Panc1 (cell line): ENCODE measurements around the gene CDRT15. TPM values are rescaled to one million over a fixed set of nuclear protein-coding genes. Genes with fewer than 3 reads are reported as not detected.
"Not testable (repeated sequence)": the region's sequence is repeated elsewhere in the genome, so short reads cannot be mapped to it uniquely, and the experiment has no call there.

Source experiments
- ATAC-seq: fragments of 200-7000 bp; cut with Tn5 transposase; 2 replicates; pipeline ENCODE4 v1.9.1; 2020; ENCODE audit warnings: mild to moderate bottlenecking, moderate library complexity
- BruUV-seq: library from RNA; stranded (reverse); fragments of 400-500 nt; replicated peaks from 2 replicates; lab custom pipeline; 2021; lab: Mats Ljungman, UMichigan
- CTCF ChIA-PET: fragments of 300-600 bp; sonication (Branson Sonifier 250); formaldehyde crosslinking; loops from one replicate; lab custom pipeline; 2022; ENCODE audit warnings: antibody characterized with exemption; lab: Charles Lee
- POLR2A ChIA-PET: fragments of 300-600 bp; sonication (Branson Sonifier 250); formaldehyde crosslinking; loops from one replicate; lab custom pipeline; 2022; ENCODE audit warnings: antibody characterized with exemption; lab: Charles Lee
- DNase-seq: peaks from one replicate; pipeline ENCODE4 v3.0.0-alpha.2; 2010; ENCODE audit warnings: low read depth, low spot score
- H3K27ac ChIP-seq: 2 replicates; pipeline ENCODE4 v1.5.1; 2011; ENCODE audit warnings: mild to moderate bottlenecking, low read length, inconsistent platforms
- H3K27me3 ChIP-seq: fragments of 200-500 bp; sonication (Bioruptor generic); 2 replicates; pipeline ENCODE4 v1.6.0; 2014; ENCODE audit warnings: low read length, inconsistent platforms; ENCODE audit not compliant: control insufficient read depth, insufficient read depth
- H3K36me3 ChIP-seq: fragments of 200-500 bp; sonication (Bioruptor generic); 2 replicates; pipeline ENCODE4 v1.5.1; 2014; ENCODE audit warnings: inconsistent platforms, mild to moderate bottlenecking, low read length, moderate library complexity; ENCODE audit not compliant: control insufficient read depth, insufficient read depth
- H3K4me1 ChIP-seq: 2 replicates; pipeline ENCODE4 v1.5.1; 2011; ENCODE audit warnings: inconsistent platforms, mild to moderate bottlenecking, low read length, moderate library complexity; ENCODE audit not compliant: control insufficient read depth, insufficient read depth
- H3K4me3 ChIP-seq, 2 experiments: 2 replicates each; pipeline ENCODE4 v1.5.1; 2011 to 2012; ENCODE audit warnings: low read depth in 2 of 2, low read length in 2 of 2, mild to moderate bottlenecking in 2 of 2, inconsistent platforms in 1 of 2, moderate library complexity in 1 of 2
- H3K9me3 ChIP-seq: fragments of 200-500 bp; sonication (Bioruptor generic); 2 replicates; pipeline ENCODE4 v1.5.1; 2014; ENCODE audit warnings: low read depth, mild to moderate bottlenecking, inconsistent platforms, low read length, moderate library complexity; ENCODE audit not compliant: control insufficient read depth, insufficient read depth
- SIN3A ChIP-seq: IDR thresholded peaks from 2 replicates; pipeline ENCODE4 v1.6.1; 2012; ENCODE audit warnings: low read depth, mild to moderate bottlenecking, low read length, moderate library complexity, borderline replicate concordance; ENCODE audit not compliant: insufficient read depth
- TCF7L2 ChIP-seq: IDR thresholded peaks from 2 replicates; pipeline ENCODE4 v1.6.1; 2011; ENCODE audit warnings: mild to moderate bottlenecking, low read depth, low read length, inconsistent platforms
- in situ Hi-C: cut with HindIII; loops from 2 replicates; pipeline ENCODE4 v1.10.0; 2016; ENCODE audit warnings: low sequenced_read_pairs, low pct_unique_long_range_greater_than_20kb
- intact Hi-C: fragments of 100-400 bp; cut with micrococcal nuclease; formaldehyde crosslinking; loops from one replicate; pipeline ENCODE4 v1.10.0; 2022; ENCODE audit not compliant: unreplicated experiment
- total RNA-seq: library from RNA; stranded (reverse); gene quantifications from one replicate; pipeline ENCODE4 v1.2.1, GENCODE V29; 2021; ENCODE audit not compliant: unreplicated experiment
- TF ChIP-seq, protein P1 (sequence below): fragments of 450-650 bp; IDR thresholded peaks from 2 replicates; pipeline ENCODE4 v1.5.1; 2017; ENCODE audit warnings: mild to moderate bottlenecking
- TF ChIP-seq, protein P2 (sequence below), 2 experiments: IDR thresholded peaks; 2 replicates each; pipeline ENCODE4 v1.6.1; 2011 to 2012; ENCODE audit warnings: low read depth in 2 of 2, control low read depth in 1 of 2, low read length in 1 of 2, mild to moderate bottlenecking in 1 of 2, moderate library complexity in 1 of 2; ENCODE audit not compliant: insufficient read depth in 1 of 2

CDRT15 gene
- total RNA-seq, 1 experiment from 2014 or later = not detected

DNA sequence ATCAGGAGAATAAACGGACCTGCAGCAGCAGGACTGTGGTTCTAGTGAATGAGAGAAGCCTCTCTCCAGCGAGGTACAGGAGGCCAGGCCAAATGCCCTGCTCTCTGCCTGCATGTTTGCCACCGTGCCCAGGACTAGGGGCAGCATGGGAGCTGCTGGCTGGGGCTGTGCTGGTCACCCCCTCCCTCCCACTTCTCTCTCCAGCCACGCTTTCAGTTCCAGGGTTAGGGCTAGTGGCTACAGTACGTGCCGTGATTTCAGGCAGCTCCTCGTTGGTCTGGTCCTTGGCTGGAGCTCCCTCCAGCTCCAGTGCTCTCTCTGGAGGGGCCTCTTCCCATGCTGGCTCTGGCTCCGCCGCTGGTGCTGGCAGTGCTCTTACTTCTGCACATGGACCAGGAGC lies 630 bp downstream of the CDRT15 start:
- H3K27ac ChIP-seq, ATAC-seq, POLR2A ChIA-PET: not testable (repeated sequence)

DNA sequence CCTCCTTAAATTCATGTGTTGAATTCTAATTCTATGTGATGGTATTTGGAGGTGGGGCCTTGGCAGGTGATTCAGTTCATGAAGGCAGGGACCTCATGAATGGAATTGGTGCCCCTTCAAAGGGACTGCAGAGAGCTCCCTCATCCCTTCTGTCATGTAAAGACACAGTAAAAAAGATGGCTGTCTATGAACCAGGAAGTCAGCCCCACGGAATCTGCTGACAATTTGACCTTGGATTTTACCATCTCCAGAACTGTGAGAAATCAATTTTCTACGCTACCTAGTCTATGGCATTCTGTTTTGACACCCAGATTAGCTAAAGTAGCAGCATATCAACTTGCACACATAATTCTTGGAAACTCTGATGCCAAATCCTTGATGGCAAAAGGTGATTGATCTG lies 1.6 kb downstream of the CDRT15 start:
- ATAC-seq, H3K27me3 ChIP-seq, H3K4me1 ChIP-seq, H3K9me3 ChIP-seq, DNase-seq, in situ Hi-C loops, H3K27ac ChIP-seq, intact Hi-C loops, CTCF ChIA-PET, POLR2A ChIA-PET, H3K4me3 ChIP-seq, BruUV-seq, H3K36me3 ChIP-seq: not testable (repeated sequence)

More for the DNA sequence above, 630 bp downstream of the CDRT15 start:
- H3K36me3 ChIP-seq, H3K4me3 ChIP-seq, in situ Hi-C loops, H3K27me3 ChIP-seq, BruUV-seq, intact Hi-C loops, H3K4me1 ChIP-seq, CTCF ChIA-PET, H3K9me3 ChIP-seq, DNase-seq: not testable (repeated sequence)

DNA sequence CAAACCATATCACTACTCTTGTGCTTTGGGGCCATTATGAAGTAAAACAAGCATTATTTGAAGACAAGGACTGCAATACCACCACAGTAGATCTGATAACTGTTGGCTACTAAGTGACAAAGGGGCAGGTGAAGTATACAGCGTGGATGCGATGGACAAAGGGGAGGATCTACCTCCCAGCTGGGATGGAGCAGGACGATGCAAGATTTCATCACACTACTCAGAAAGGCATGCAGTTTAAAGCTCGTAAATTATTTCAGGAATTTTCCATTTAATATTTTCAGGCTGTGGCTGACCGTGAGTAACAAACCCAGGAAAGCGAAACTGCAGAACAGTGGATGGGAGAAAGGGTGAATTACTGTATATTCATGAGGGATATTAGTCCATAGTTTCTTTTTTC lies 5.5 kb downstream of the CDRT15 start:
- in situ Hi-C loops, DNase-seq, intact Hi-C loops, H3K4me3 ChIP-seq, CTCF ChIA-PET, POLR2A ChIA-PET, H3K27me3 ChIP-seq, H3K9me3 ChIP-seq, BruUV-seq, H3K36me3 ChIP-seq, H3K4me1 ChIP-seq, H3K27ac ChIP-seq, ATAC-seq: not testable (repeated sequence)

DNA sequence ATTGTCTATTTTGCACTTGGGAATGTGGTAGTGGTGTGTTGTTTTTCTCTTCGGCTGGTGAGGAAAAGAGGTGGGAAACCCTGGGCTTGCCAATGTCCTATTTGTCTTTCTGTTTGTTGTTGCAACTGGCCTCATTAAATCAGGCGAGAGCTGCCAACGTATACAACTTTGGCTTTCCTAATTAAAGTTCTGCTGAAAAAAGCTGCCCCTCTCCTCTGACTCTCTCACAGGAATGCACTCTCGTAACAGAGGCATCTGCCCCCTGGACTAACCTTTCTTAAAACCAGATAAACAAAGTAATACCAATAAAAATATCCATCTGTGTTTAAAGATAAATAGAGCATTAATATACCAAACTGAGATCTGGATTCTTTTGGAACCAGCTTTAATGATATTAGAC lies 7.8 kb downstream of the CDRT15 start:
- ChIA-PET POLR2A (no interaction called here), CTCF (no interaction called here)
- ATAC-seq (no peak; the same call in 1 of the 2 replicates), DNase-seq (no peak)
- TF ChIP-seq, protein P1, sequence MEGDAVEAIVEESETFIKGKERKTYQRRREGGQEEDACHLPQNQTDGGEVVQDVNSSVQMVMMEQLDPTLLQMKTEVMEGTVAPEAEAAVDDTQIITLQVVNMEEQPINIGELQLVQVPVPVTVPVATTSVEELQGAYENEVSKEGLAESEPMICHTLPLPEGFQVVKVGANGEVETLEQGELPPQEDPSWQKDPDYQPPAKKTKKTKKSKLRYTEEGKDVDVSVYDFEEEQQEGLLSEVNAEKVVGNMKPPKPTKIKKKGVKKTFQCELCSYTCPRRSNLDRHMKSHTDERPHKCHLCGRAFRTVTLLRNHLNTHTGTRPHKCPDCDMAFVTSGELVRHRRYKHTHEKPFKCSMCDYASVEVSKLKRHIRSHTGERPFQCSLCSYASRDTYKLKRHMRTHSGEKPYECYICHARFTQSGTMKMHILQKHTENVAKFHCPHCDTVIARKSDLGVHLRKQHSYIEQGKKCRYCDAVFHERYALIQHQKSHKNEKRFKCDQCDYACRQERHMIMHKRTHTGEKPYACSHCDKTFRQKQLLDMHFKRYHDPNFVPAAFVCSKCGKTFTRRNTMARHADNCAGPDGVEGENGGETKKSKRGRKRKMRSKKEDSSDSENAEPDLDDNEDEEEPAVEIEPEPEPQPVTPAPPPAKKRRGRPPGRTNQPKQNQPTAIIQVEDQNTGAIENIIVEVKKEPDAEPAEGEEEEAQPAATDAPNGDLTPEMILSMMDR = no peak
- TF ChIP-seq, protein P2, sequence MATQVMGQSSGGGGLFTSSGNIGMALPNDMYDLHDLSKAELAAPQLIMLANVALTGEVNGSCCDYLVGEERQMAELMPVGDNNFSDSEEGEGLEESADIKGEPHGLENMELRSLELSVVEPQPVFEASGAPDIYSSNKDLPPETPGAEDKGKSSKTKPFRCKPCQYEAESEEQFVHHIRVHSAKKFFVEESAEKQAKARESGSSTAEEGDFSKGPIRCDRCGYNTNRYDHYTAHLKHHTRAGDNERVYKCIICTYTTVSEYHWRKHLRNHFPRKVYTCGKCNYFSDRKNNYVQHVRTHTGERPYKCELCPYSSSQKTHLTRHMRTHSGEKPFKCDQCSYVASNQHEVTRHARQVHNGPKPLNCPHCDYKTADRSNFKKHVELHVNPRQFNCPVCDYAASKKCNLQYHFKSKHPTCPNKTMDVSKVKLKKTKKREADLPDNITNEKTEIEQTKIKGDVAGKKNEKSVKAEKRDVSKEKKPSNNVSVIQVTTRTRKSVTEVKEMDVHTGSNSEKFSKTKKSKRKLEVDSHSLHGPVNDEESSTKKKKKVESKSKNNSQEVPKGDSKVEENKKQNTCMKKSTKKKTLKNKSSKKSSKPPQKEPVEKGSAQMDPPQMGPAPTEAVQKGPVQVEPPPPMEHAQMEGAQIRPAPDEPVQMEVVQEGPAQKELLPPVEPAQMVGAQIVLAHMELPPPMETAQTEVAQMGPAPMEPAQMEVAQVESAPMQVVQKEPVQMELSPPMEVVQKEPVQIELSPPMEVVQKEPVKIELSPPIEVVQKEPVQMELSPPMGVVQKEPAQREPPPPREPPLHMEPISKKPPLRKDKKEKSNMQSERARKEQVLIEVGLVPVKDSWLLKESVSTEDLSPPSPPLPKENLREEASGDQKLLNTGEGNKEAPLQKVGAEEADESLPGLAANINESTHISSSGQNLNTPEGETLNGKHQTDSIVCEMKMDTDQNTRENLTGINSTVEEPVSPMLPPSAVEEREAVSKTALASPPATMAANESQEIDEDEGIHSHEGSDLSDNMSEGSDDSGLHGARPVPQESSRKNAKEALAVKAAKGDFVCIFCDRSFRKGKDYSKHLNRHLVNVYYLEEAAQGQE (IDR thresholded peaks at IDR 0.05; ENCODE audit: insufficient read depth in 1 of 2, low read depth in 2 of 2, low read length in 1 of 2) = no peak
- TF ChIP-seq TCF7L2 (no peak), SIN3A (no peak)
- intact Hi-C loops (no loop called here), in situ Hi-C loops (no loop called here)
- Histone ChIP-seq H3K27me3 (no peaks in the 10 kb centered on the region), H3K4me1 (peaks cover 5% of the 10 kb centered on the region; the same call in 1 of the 2 replicates), H3K36me3 (no peaks in the 10 kb centered on the region), H3K4me3 (no peak overlapping the region), H3K27ac (no peak overlapping the region), H3K9me3 (no peaks in the 10 kb centered on the region)
- no TSS peak for BruUV-seq
